Measurements from ENCODE around the gene APOC3.
"Not testable (repeated sequence)": the region's sequence is repeated elsewhere in the genome, so short reads cannot be mapped to it uniquely, and the experiment has no call there.

Gene APOC3

DNA sequence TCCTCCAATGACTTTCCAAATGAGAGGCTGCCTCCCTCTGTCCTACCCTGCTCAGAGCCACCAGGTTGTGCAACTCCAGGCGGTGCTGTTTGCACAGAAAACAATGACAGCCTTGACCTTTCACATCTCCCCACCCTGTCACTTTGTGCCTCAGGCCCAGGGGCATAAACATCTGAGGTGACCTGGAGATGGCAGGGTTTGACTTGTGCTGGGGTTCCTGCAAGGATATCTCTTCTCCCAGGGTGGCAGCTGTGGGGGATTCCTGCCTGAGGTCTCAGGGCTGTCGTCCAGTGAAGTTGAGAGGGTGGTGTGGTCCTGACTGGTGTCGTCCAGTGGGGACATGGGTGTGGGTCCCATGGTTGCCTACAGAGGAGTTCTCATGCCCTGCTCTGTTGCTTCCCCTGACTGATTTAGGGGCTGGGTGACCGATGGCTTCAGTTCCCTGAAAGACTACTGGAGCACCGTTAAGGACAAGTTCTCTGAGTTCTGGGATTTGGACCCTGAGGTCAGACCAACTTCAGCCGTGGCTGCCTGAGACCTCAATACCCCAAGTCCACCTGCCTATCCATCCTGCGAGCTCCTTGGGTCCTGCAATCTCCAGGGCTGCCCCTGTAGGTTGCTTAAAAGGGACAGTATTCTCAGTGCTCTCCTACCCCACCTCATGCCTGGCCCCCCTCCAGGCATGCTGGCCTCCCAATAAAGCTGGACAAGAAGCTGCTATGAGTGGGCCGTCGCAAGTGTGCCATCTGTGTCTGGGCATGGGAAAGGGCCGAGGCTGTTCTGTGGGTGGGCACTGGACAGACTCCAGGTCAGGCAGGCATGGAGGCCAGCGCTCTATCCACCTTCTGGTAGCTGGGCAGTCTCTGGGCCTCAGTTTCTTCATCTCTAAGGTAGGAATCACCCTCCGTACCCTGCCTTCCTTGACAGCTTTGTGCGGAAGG, 2.9 kb downstream of the APOC3 start:
- H3K27ac ChIP-seq (ENCODE audit: low read depth, low read length, severe bottlenecking): no peak overlapping the region
- H3K9me3 ChIP-seq (ENCODE audit: control insufficient read depth, low read length): no peaks in the 10 kb centered on the region
- peaks cover 14% of the 10 kb centered on the region for H3K4me1 ChIP-seq (ENCODE audit: control insufficient read depth, insufficient read depth, low read length, poor library complexity, severe bottlenecking)
- no peak overlapping the region for H3K4me3 ChIP-seq (ENCODE audit: extremely low read depth, insufficient read depth, low read length, poor library complexity, severe bottlenecking)
- H3K36me3 ChIP-seq (ENCODE audit: control insufficient read depth, insufficient read depth, low read length): no peaks in the 10 kb centered on the region
- WGBS, 2 experiments (ENCODE audit: insufficient coverage in 2 of 2): 82 to 99% methylated on average over 10 of the region's 13 CpGs

DNA sequence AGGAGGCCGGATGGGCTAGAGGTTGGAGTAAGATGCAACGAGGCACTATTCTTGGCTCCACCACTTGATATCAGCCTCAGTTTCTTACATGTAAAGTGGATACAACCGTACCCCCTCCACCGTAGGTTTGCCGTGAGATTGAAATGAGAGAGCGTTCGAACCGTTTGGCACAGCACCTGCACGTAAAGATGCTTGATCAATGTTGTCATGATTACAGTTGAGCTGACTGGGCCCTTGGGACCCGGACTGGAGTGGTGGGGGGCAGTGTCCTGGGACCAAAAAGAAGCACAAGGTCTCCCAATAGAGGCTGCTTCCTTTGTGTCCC, 3.7 kb downstream of the APOC3 start:
- Histone ChIP-seq H3K9me3 (ENCODE audit: control insufficient read depth, low read length) (no peaks in the 10 kb centered on the region), H3K27ac (ENCODE audit: low read depth, low read length, severe bottlenecking) (no peak overlapping the region), H3K36me3 (ENCODE audit: control insufficient read depth, insufficient read depth, low read length) (no peaks in the 10 kb centered on the region), H3K4me3 (ENCODE audit: extremely low read depth, insufficient read depth, low read length, poor library complexity, severe bottlenecking) (no peak overlapping the region), H3K4me1 (ENCODE audit: control insufficient read depth, insufficient read depth, low read length, poor library complexity, severe bottlenecking) (peaks cover 22% of the 10 kb centered on the region)
- 92% methylated on average over 10 of the region's 10 CpGs for WGBS, 2 experiments (ENCODE audit: insufficient coverage in 2 of 2)

DNA sequence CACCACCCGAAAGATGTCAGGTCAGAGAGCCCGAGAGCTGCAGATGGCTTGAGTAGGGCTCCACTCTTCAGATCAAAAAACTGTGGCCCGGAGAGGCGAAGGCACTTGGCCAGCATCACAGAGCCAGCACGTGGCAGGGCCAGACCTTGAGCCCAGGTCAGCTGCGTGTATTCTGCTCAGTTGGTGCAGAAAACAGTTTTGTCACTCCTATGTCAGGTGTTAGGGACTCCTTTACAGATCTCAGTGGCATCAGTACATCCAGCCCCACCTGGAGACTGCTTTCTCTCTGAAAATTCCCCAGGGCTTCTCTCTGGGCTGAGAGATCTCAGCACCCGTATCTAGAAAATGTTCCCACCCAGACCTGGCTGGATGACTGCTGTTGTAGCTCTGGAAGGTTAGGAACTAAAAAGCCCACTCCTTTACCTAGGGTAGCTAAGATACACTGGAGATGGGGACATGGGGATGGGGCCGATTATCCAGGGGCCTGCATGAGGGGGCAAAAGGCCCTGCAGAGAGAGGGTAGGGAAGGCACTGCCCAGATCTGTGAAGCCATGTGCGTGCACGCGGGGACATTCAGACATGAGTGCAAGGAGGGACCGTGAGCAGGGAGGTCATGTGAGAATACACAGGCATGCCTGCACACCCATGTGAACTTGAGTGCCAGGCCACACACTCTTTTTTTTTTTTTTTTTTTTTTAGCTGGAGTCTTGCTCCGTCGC, 4.3 kb downstream of the APOC3 start:
- Histone ChIP-seq H3K4me1 (ENCODE audit: control insufficient read depth, insufficient read depth, low read length, poor library complexity, severe bottlenecking) (peaks cover 23% of the 10 kb centered on the region), H3K36me3 (ENCODE audit: control insufficient read depth, insufficient read depth, low read length) (no peaks in the 10 kb centered on the region), H3K27ac (ENCODE audit: low read depth, low read length, severe bottlenecking) (no peak overlapping the region), H3K9me3 (ENCODE audit: control insufficient read depth, low read length) (no peaks in the 10 kb centered on the region), H3K4me3 (ENCODE audit: extremely low read depth, insufficient read depth, low read length, poor library complexity, severe bottlenecking) (no peak overlapping the region)
- 97% methylated on average over 11 to 12 of the region's 14 CpGs for WGBS, 2 experiments (ENCODE audit: insufficient coverage in 2 of 2)

DNA sequence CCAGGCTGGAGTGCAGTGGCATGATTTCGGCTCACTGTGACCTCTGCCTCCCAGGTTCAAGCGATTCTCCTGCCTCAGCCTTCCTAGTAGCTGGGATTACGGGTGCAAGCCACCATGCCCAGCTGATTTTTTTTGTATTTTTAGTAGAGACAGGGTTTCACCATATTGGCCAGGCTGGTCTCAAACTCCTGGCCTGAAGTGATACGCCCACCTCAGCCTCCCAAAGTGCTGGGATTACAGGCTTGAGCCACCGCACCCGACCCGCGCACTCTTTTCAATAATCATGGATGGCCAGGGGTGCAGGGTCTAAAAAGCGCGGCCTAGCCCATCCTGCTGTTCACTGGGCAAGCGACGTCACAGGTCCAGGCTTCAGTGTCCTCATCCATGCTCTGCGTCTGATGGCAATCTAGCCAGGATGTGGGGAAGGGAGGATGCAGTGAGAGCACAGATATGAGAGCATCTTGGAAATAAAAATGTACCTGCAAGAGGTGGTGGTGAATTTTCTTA, 4.9 kb downstream of the APOC3 start:
- not testable (repeated sequence) for H3K27ac ChIP-seq (ENCODE audit: low read depth, low read length, severe bottlenecking); H3K9me3 ChIP-seq (ENCODE audit: control insufficient read depth, low read length); H3K4me3 ChIP-seq (ENCODE audit: extremely low read depth, insufficient read depth, low read length, poor library complexity, severe bottlenecking); H3K36me3 ChIP-seq (ENCODE audit: control insufficient read depth, insufficient read depth, low read length)
- H3K4me1 ChIP-seq (ENCODE audit: control insufficient read depth, insufficient read depth, low read length, poor library complexity, severe bottlenecking): peaks cover 23% of the 10 kb centered on the region
- WGBS, 2 experiments (ENCODE audit: insufficient coverage in 2 of 2): 80 to 87% methylated on average over 12 to 13 of the region's 13 CpGs

DNA sequence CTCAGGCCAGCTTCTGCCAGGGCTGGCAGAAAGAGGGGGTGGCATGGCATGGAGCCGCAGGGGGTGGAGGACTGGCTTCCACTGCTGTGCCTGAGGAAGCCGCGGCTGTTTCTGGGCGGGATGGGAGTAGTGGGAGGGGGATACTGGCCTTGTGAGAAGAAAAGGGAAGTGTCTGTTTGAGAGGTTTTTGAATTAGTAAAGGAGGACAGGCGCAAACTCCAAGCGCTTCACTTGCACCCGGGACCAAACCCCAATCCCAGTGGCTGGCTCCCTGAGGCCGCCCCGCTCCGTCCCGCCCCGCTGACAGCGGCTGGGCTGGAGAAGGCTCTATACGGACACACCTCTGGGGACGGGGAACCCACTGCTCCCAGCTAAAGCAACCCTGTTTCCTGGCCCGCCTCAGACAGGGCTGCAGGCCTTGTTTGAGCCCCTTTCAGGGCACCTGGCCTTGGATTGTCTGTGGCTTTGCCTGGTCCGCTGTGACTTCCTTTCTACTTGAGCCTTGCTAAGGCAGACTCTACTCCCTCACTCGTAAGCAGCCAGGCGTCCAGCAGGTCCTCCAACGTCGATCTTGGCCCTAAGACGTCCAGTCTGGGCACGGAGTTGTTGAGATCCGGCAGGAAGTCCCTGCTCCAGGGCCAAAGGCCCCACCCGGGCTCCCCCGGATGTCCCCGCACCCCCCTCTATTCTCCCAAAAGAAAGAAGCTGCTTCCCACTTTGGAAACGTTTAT, 5.5 kb downstream of the APOC3 start:
- H3K27ac ChIP-seq (ENCODE audit: low read depth, low read length, severe bottlenecking): no peak overlapping the region
- H3K4me1 ChIP-seq (ENCODE audit: control insufficient read depth, insufficient read depth, low read length, poor library complexity, severe bottlenecking): peaks cover 23% of the 10 kb centered on the region
- peak overlapping the region; percentile 18 for H3K4me3 ChIP-seq (ENCODE audit: extremely low read depth, insufficient read depth, low read length, poor library complexity, severe bottlenecking)
- H3K36me3 ChIP-seq (ENCODE audit: control insufficient read depth, insufficient read depth, low read length): no peaks in the 10 kb centered on the region
- H3K9me3 ChIP-seq (ENCODE audit: control insufficient read depth, low read length): no peaks in the 10 kb centered on the region
- 67 to 72% methylated on average over 23 to 25 of the region's 28 CpGs for WGBS, 2 experiments (ENCODE audit: insufficient coverage in 2 of 2)

DNA sequence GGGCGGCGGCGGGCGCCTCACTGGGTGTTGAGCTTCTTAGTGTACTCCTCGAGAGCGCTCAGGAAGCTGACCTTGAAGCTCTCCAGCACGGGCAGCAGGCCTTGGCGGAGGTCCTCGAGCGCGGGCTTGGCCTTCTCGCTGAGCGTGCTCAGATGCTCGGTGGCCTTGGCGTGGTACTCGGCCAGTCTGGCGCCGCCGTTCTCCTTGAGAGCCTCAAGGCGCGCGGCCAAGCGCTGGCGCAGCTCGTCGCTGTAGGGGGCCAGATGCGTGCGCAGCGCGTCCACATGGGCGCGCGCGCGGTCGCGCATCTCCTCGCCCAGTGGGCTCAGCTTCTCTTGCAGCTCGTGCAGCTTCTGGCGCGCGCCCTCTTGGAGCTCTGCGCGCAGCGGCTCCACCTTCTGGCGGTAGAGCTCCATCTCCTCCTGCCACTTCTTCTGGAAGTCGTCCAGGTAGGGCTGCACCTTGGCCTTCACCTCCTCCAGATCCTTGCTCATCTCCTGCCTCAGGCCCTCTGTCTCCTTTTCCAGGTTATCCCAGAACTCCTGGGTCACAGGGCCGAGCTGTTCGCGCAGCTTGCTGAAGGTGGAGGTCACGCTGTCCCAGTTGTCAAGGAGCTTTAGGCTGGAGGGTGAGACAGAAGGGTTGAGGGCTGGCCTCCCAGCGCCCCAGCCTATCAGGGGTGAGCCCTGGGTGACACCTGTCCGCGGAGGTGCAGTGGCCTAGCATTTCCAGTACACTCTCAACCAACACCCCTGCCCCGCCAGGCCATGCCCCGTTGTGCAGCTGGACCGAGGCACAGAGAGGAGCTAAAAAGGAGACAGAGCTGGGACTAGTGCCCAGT, 6.3 kb downstream of the APOC3 start:
- peak overlapping the region; percentile 18 for H3K4me3 ChIP-seq (ENCODE audit: extremely low read depth, insufficient read depth, low read length, poor library complexity, severe bottlenecking)
- H3K27ac ChIP-seq (ENCODE audit: low read depth, low read length, severe bottlenecking): no peak overlapping the region
- H3K4me1 ChIP-seq (ENCODE audit: control insufficient read depth, insufficient read depth, low read length, poor library complexity, severe bottlenecking): peaks cover 23% of the 10 kb centered on the region
- H3K36me3 ChIP-seq (ENCODE audit: control insufficient read depth, insufficient read depth, low read length): no peaks in the 10 kb centered on the region
- no peaks in the 10 kb centered on the region for H3K9me3 ChIP-seq (ENCODE audit: control insufficient read depth, low read length)
- 12 to 16% methylated on average over 44 to 51 of the region's 57 CpGs for WGBS, 2 experiments (ENCODE audit: insufficient coverage in 2 of 2)

DNA sequence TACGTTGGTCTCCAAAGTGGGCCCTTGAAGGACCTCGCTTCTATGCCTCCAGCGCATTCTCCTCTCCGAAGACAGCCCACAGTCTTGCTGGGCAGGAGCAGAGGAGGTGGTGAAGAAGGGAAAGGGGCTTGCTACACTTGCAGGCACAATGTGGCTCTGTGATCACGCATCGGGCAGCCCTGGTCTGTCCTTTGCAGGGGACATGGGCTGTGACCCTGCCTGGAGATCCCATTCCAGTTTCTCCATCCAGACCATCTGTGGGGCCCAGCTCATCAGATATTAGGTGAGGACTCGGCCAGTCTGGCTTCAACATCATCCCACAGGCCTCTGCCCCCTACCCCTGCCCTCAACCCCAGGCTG, 6.9 kb downstream of the APOC3 start:
- Histone ChIP-seq H3K4me3 (ENCODE audit: extremely low read depth, insufficient read depth, low read length, poor library complexity, severe bottlenecking) (no peak overlapping the region), H3K9me3 (ENCODE audit: control insufficient read depth, low read length) (no peaks in the 10 kb centered on the region), H3K4me1 (ENCODE audit: control insufficient read depth, insufficient read depth, low read length, poor library complexity, severe bottlenecking) (peaks cover 23% of the 10 kb centered on the region), H3K36me3 (ENCODE audit: control insufficient read depth, insufficient read depth, low read length) (no peaks in the 10 kb centered on the region), H3K27ac (ENCODE audit: low read depth, low read length, severe bottlenecking) (no peak overlapping the region)
- WGBS, 2 experiments (ENCODE audit: insufficient coverage in 2 of 2): 92 to 93% methylated on average over 7 of the region's 7 CpGs

DNA sequence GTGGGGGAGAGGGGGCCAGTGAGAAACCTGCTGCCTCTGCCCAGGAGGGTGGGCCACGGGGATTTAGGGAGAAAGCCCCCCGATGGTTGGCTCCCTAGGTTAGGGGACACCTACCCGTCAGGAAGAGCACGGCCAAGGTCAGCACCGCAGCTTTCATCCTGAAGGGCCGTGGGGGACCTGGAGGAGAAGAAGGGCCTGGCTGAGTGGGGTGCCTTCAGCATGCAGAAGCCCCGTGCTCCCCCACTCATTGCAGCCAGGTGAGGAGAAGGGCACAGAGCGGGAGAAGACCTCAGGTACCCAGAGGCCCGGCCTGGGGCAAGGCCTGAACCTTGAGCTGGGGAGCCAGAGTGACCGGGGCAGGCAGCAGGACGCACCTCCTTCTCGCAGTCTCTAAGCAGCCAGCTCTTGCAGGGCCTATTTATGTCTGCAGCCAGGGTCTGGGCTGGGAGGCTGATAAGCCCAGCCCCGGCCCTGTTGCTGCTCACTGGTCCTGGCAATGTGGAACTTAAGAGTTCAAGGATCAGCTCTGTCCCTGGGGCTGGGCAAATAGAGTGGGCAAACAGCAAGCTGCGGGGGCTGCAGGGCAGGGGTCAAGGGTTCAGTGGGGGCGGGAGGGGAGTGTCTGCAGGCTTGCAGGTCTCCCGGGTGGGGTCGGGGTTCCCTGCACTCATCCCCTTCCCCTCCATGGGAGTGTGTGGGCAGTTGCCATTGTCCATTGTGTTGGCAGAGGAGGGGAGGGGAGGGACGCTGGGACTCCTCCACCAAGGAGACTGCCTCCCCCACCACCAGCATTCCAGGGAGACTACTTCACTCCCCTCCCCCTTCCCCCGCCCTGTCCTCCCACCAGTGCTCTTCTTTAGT, 7.8 kb downstream of the APOC3 start, which contains the start of gene APOA1:
TSS of gene APOA1 (minus strand) at position 392 of the 861 bp plus-strand sequence. CDS start at position 157, 235 bp downstream.
- no peaks in the 10 kb centered on the region for H3K36me3 ChIP-seq (ENCODE audit: control insufficient read depth, insufficient read depth, low read length)
- H3K27ac ChIP-seq (ENCODE audit: low read depth, low read length, severe bottlenecking): peak within 1 kb of the TSS; percentile 64
- H3K9me3 ChIP-seq (ENCODE audit: control insufficient read depth, low read length): no peaks in the 10 kb centered on the region
- WGBS, 2 experiments (ENCODE audit: insufficient coverage in 2 of 2): 77 to 86% methylated on average over 12 to 14 of the region's 19 CpGs
- H3K4me3 ChIP-seq (ENCODE audit: extremely low read depth, insufficient read depth, low read length, poor library complexity, severe bottlenecking): peak within 1 kb of the TSS; percentile 5
- H3K4me1 ChIP-seq (ENCODE audit: control insufficient read depth, insufficient read depth, low read length, poor library complexity, severe bottlenecking): peaks cover 23% of the 10 kb centered on the region

DNA sequence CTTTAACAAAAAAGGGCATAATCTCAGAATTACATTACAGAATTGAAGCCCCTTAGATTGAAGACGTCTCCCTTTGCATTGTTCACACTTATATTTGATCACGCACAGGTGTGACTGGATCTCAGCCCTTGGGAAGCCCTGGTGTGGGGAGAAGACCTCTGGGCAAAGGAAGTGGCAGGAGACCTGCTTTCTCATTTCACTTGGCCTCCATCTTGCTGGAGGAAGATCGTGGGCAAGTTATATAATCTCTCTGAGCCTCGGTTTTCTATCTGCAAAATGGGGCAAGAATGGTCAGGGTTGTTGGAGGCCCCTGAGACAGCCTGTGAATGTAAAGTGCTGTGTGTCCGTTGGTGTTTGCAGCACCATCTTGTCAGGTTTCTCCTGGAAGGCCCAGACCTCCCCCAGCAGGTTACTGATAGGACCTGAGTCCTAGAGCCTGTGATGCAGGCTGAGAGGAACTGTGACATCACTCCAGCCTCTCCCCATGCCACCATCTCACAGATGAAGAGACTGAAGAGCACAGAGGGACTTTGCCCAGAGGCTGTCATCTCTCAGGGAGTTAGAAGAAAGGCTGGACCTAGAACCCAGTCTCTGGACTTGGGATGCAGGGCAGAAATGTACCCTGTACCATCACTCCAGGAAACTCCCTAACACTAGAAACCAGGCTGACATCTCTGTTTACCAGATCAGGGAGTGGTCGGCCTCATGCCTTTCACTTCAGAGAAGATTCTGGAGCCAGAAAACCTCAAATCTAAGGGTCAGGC, 8.8 kb downstream of the APOC3 start:
- Histone ChIP-seq H3K4me3 (ENCODE audit: extremely low read depth, insufficient read depth, low read length, poor library complexity, severe bottlenecking) (no peak overlapping the region), H3K36me3 (ENCODE audit: control insufficient read depth, insufficient read depth, low read length) (peaks cover 3% of the 10 kb centered on the region), H3K27ac (ENCODE audit: low read depth, low read length, severe bottlenecking) (peak overlapping the region; percentile 64), H3K4me1 (ENCODE audit: control insufficient read depth, insufficient read depth, low read length, poor library complexity, severe bottlenecking) (peaks cover 28% of the 10 kb centered on the region), H3K9me3 (ENCODE audit: control insufficient read depth, low read length) (no peaks in the 10 kb centered on the region)
- WGBS, 2 experiments (ENCODE audit: insufficient coverage in 2 of 2): 90 to 91% methylated on average over 2 to 5 of the region's 6 CpGs

Data from mesodermal cell (in vitro differentiated cells).